Measurements from ENCODE around the gene DYNLT3. TPM values are rescaled to one million over a fixed set of nuclear protein-coding genes. Genes with fewer than 3 reads are reported as not detected.

DYNLT3 gene, protein sequence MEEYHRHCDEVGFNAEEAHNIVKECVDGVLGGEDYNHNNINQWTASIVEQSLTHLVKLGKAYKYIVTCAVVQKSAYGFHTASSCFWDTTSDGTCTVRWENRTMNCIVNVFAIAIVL
- 13.7 TPM for total RNA-seq

DNA sequence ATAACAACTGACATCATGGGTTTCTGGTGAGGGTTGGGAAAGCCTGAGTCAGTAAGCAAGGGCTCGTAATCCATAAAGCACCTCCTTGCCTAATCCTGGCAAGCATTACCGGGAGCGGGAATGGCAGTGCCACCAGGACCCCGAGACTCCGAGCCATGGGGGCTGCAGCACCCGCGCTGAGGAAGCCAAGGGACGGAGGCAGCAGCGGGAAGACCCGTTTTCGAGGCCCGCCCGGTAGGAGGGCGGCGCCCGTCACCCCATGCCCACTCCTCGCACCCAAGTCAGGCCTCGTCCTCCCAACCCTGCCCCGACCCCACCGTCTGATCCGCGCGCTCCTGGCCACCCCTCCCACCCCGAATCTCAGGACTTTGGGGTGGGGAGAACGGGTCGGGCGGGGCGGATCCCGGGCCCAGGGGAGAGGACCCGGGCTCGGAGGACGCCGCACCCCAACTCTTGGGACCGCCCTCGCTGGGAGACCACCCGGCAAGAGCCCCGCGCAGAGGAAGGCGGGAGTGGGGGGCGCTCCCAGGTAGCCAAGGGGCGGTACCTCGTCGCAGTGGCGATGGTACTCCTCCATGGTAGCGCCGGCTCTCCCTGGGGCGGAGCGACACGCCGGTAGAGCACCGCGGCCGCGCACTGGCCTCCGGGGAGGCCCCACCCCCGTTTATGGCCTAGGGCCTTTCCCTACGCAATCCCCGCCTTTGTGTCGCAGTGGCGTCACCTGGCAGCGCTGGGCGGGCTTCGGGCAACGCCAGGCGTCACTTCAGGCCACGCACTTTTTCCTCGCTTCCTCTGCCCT is at the start of gene DYNLT3:
DYNLT3 (minus strand) TSS at position 638 of the 799 bp plus-strand sequence; CDS start at position 577, 61 bp downstream.
- DNase-seq = peak; percentile 13

DNA sequence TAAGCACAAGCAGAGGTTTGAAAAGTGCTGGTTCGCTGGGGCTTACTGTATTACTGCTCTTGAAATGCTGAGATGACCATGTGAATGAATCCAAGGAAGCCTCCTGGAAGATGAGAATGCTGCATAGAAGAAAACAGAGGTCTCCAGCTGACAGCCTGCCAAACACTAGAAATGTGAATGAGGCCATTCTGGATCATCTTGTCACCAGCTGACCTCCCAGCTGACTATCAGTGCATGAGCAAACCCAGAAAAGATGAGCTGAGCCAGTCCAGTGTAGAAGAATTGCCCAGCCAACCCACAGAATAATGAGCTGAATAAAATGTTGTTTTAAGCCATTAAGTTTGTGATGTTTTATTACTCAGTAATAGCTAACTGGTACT is 49.1 kb upstream of the DYNLT3 start:
- DNase-seq = no peak

DNA sequence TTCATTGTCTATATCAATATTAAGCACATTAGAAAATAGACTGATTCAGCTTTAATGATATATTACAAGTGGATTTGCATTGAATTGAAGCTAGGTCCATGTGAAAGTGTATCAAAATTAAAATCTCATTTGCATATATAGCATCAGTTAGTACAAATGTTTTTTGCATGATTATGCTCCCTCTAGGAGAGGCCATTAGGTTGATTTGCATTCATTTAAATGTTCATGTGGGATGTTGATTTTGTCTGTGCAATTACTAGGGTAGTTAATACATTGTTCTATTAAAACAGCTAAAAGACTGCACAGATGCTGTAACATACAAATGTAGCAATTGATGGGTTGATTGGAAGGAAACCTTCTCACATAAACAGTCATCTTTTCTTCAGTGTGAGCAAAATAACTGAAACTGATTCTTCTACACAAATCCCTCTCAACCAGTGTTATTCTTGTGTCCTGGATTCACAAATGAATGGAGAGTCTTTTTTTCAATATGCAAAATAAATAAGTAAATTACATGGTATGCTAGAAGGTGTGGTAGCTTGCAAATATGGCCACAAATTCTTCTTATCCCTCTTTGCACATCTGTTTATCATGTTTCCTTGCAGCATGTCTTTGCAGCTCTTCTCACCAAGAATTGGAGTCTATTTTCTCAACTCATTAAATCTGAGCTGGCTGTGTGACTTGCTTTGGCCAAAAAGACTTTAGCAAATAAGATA is 48.6 kb upstream of the DYNLT3 start:
- no peak for DNase-seq

DNA sequence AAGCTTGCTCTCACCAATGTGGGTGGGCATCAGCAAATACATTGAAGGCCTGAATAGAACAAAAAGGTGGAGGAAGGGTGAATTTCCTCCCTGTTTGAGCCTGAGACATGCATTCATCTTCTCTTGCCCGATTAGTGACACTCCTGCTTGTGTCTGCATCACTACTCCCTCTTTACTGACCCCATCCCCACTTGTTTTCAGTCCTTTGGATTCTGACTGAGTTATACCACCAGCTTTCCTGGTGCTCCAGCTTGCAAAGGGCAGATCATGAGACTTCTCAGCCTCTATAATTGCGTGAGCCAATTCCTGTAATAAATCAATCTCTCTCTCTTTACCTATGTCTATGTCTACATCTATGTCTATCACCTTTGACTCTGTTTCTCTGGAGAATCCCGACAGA is 47.4 kb upstream of the DYNLT3 start:
- no peak for DNase-seq

DNA sequence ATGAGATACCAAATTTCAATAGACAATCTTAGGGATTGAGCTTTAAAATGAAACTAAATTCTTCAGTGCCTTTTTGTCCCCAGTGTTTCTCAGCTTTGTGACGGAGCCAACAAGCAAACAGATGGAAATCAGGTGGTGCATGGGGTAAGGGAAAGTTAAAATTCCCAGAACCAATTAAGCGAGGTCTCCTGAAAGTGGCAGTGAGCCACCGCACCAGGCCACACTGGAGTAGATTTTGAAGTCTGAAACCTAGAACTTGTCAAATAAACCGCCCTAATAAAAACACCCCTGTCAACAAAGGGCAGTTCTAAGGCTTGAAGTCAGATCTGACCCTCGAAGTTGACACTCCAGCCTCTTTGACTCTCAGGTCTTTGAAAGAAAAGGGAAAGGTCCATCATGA is 40.6 kb upstream of the DYNLT3 start:
- no peak for DNase-seq

DNA sequence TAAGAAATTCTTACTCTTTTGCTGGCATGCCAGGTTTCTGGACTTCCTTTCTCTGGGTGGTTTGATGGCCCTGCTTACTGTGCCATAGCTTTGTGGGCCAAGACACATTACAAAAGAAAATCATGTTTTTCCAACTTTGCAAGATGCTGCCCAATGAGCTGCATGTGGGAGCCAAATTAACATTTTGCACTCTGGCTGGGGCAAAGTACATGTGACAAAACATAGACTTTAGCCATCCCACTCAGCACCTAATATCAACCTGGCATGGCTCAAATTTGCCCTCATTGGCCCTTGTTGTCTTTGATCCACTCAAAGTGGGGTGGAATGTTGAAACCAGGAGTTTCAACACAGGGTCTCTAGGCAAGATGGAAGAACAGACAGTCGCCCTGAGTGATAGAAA is 40.0 kb upstream of the DYNLT3 start:
- DNase-seq = no peak

DNA sequence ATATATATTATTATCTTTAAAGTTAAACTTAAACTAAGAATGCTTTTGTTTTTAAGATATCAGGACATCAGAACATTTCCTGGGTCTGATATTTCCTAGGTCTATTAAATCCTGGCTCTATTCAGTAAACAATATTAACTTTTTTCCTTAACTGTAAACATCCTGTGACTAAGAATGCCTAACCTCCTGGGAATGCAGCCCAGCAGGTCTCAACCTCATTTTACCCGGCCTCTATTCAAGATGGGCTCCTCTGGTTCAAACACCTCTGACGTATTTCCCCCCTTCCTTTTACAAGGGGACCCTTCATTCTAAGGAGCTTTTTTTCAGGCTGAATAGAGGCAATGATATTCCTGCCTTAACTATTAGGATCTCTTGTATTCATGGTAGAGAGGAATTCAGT is 35.8 kb upstream of the DYNLT3 start:
- DNase-seq = no peak

DNA sequence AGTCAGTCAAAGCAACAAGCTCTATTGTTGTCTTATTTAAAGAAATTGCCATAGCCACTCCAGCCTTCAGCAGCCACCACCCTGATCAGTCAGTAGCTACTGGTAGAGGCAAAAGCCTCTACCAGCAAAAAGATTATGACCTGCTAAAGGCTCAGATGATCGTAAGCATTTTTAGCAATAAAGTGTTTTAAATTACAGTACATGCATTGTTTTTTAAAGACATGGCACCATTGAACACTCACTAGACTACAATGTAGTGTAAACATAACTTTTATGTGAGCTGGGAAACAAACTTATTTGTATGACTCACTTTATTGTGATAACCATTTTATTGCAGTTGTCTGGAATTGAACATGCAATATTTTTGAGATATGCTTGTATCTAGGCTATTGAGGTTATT is 32.3 kb upstream of the DYNLT3 start:
- no peak for DNase-seq

DNA sequence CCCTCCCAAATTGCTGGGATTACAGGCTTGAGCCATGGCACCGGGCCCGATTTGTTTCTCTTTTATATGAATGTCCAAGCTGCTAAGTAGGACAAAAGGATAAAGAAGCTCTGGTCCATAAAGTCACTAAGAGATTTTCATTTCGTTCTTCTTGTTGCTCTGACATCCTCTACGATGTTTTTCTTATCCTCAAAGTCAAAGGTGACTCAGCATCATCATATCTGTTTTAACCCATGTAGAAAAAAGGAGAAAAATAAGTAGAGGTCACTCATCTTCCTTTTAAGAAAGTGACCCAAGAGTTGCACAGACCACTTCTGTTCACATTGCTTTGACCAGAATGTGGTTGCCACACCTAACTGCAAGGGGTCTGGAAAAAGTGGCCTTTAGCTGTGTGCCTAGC is 29.3 kb upstream of the DYNLT3 start:
- no peak for DNase-seq

DNA sequence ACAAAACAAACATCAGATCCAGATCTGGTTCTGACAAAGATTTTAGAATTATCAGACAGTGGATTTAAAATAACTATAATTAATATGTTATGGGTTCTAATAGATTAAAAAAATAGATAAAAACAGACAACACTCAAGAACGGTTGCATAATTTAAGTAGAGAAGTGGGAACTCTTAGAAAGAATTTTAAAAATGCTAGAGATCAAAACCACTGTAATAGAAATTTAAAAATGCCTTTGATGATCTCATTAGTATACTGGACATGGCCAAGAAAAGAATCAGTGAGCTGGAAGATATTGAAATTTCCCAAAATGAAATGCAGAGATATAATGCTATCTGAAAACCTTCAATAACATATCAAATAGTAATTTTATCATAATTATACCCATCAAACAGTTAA is 28.3 kb upstream of the DYNLT3 start:
- DNase-seq = no peak

DNA sequence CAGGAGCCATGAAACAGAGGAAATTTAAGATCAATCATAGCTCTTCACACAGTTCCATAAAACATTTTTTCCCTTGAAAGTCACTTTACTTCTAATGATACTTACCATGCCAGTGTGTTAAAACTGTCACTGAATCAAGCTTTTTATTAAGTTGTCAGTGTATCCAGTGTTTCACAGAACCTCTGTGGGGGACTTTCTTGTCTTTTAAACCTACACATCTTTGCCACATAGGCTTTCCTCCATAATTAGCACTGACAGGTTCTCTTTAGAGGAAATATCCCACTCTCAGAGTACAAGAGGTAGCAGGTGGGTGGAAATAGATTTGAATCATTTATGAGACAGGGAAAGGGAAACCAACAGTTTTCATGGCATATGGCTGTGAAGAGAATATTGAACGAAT is 25.8 kb upstream of the DYNLT3 start:
- no peak for DNase-seq

DNA sequence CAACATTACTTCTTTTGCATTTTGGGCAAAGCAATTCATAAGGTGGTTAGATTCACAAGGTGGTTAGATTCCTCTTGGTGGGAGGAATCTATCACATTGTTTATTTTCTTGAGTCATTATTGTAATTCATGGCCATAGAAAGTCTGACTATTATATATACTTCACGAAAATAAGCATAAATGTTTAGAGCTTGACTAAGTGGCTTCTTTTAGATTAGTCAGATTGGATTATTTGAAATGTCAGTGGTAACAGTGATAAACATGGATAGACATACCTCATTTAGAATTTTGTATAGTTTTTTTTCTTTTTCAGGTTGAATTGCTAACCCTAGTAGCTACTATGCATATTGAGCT is 24.9 kb upstream of the DYNLT3 start:
- no peak for DNase-seq

DNA sequence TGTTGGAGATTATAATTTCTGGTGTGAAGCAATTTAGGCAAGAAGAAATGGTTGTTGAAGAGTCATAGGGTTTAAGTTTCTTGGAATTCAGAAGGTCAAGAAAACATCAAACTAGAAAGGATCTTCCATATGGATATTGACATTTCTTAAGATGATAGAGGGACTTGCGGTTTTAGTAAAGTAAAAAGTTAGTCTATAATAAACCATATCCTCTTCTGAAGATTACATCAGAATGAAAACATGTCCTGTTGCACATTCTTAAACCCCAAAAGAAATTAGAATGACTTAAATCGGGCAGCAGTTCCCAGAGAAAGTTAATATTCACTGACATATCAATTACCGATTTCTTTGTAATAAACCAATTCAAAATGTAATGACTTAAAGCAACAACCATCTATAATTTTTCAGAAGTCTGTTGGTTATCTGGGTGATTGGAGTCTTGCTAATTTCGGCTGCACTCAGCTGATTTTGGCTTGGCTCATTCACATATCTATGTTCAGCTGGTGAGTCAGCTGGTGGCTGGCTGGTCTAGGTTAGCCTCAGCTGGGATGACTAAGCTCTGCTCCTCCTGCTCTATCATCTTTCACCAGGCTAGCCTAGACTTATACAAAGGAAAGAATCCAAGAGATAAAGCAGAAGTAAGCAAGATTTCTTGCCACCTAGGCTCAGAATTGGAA is 24.4 kb upstream of the DYNLT3 start:
- DNase-seq = no peak

DNA sequence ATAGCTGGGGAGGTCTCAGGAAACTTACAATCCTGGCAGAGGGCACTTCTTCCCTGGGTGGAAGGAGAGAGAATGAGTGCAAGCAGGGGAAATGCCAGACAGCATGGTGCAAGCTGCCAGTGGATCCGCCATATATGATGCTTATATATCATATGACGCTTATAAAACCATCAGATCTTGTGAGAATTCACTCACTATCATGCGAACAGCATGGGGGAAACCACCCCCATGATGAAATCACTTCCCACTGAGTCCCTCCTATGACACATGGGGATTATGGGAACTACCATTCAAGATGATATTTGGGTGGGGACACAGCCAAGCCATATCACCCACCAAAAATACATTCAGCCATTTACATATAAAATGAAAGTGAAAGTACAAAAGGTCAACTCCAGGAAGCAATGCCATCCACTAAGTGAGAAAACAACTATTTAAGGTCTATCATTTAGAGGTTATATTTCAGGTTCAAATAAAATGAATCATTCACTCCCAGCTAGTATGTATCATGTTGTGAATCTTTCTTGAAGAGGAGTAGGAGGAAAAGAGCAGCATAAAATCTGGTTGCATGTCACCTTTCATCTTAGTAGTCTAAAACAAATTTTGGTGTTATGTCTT is 20.3 kb upstream of the DYNLT3 start:
- no peak for DNase-seq

DNA sequence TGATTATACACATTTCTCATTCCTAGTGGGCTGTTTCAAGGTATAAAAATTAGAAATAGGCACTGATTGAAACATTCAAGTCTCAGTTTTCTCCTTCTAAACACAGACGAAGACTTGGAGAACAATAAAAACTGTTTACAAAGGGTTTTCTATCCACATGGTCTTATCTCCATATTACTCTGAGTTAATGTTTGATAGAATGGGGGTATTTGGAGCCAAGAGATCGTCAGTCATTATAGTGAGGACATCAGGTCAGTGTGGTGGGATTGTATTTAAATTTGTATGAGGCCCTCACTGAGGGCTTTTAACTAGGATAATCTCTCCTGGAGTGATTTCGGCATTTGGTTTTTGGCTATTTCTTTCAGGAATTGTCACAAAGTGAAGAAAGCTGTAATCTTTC is 16.4 kb upstream of the DYNLT3 start:
- DNase-seq = no peak

DNA sequence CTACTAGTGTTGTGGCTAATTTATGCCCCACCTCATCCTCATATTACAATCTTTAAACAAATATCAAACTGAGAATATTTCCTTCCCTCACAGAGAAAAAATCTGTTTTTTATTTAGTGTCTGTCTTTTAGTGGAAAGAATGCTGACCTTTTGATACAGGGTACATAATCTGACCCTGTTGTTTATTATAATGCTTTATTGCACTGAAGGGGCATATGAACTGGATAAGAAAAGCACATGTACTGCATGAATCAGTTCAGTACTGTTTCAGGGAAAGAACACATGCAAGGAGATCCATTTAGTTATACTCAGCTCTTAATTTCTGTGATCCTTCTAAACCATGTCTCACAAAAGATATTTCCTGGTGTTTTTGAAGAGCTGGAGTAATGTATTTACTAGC is 15.5 kb upstream of the DYNLT3 start:
- no peak for DNase-seq

DNA sequence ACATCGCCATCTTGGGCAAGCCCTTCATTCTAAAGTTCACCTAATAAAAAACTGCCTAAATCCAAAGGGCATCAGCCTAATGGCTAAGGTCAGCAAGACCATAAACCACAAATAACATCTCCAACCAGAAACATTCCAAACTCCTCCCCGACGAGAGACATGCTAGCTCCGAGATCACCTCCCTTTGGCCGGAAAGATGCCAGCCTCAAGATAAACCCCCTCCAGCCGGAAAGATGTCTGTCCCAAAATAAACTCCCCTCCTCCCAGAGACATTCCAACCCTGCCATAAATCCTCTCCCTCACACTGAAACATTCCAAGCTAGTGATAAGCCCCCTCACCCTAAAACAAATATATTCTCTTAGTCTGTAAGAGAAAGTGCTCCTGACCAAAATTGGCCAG is 13.3 kb upstream of the DYNLT3 start:
- no peak for DNase-seq

DNA sequence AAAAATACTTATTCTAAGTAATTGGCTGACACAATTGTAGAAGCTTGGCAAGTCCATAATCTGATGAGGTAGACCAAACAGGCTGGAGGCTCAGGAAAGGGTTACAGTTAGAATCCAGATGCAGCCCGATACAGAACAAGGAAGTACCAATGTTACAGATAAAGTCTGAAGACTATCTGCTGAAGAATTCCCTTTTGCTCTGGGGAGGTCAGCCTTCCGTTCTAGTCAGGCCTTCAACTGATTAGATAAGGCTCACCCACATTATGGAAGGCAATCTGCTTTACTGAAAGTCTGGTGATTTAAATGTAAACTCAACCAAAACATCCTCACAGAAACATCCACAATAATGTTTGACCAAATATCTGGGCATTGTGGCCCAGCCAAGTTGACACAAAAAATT is 7.4 kb upstream of the DYNLT3 start:
- DNase-seq = no peak

DNA sequence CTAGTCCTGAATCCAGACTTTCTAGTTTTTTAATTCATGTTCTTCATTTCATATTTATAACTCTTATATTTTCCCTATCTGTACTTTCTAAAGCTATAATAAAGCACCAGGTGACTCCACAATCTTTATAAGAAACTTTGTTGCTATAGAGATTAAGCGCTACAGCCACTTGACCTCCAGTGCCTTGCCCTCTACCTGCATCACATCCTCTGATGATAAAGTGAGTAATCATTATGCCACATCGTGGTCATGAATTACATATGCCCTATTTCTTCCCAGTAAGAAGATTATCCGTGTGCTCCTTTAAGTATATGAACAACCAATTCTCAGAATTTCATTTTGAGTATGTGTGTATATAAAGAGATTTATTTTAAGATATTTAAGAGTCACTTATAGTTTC is 6.8 kb upstream of the DYNLT3 start:
- DNase-seq = no peak

DNA sequence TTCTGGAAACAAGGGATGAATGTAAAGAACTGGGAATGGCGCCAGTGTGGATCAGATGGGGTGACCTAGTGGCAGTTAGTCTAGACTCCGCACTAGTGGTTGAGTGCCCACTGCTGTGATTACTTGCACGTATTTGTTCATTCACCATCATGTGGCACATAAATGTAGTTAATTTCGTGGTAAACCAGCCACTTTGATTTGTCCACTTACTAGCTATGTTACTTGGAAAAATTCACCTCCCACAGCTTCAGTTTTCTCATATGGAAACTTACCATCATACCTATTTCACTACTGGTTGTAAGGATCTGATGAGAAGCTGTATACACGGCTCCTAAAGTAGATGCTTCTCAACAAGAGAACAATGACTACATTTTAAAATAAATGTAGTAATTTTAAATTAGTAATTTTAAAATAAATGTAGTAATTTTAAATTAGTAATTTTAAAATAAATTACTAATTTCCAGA is 394 bp upstream of the DYNLT3 start:
- no peak for DNase-seq

DNA sequence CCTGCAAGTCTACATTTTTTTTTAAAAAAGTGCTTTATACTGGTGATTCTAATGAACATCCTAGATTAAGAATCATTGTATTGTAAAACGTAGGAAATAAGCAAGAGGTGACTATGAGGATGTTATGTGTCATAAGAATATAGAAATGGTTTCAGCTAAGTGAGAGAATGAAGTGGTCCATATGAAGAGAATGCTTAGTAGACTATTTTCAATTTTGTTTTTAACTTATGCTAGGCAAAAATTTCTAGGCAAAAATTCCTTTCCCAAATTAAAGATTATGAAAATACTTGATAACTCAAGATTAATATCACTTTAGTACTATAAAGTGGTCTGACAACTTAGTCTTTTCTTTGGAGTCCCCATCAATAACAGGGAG is 825 bp downstream of the DYNLT3 start:
- DNase-seq = no peak

DNA sequence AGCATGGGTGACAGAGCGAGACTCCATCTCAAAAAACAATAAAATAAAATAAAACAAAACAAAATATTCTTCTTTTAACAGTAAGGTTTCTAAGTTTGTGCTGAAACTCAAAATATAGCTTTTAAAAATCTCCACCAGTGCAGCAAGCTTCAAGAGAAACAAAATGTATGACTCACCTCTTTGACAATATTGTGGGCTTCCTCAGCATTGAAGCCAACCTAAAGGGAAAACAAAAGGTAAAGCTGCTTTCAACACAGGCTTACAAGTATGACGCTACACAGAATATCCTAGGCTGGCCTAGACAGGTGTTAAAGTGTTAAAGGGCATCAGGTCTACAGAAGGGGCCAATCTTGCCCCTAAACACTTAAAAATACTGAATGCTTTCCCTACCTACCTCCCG is 1.2 kb downstream of the DYNLT3 start:
- no peak for DNase-seq

DNA sequence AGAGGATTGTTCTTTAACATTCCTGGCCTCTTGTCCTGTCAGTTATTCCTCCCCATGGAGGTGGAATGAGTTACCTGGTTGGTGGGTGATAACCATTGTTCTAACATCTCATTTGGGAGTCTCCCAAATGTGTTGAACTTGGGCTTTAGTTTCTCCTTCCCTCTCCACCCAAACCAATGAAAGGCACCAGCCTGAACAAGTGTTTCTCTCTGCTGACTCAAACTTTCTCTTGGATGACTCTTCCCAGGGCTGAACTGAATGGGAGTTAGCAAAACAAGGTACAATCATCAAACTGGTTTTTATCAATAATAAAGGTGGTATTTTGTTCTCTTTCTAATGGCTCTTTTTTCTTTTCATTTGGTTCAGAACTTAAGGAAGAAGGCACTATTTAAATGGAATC is 2.7 kb downstream of the DYNLT3 start:
- DNase-seq = no peak

Measured in skin of body (tissue), 2 donors.